Ovary (tissue), 9 donors: ENCODE measurements around the gene PLA2G2D. TPM values are rescaled to one million over a fixed set of nuclear protein-coding genes. Genes with fewer than 3 reads are reported as not detected.
A peak's percentile ranks its signal among the peaks of the same experiment; 100 is the strongest.

Experiments used
- DNase-seq, 5 donors: peaks; one replicate each; pipeline ENCODE4 v3.0.0-alpha.2; 2019 to 2020
- H3K27ac ChIP-seq, 2 donors: fragments of 200-600 bp; one replicate each; pipeline versions ENCODE4 v1.5.1 to v1.8.0; 2019 to 2022
- H3K27me3 ChIP-seq: fragments of 200-600 bp; one replicate; pipeline ENCODE4 v1.8.0; 2022
- H3K36me3 ChIP-seq: fragments of 200-600 bp; sonication (generic); one replicate; pipeline ENCODE4 v1.5.1; 2019
- H3K4me1 ChIP-seq: one replicate; pipeline ENCODE4 v1.8.1; 2013; ENCODE audit warnings: mild to moderate bottlenecking, moderate library complexity; ENCODE audit not compliant: insufficient read depth
- H3K4me3 ChIP-seq: fragments of 200-600 bp; sonication (generic); one replicate; pipeline ENCODE4 v1.5.1; 2017
- H3K9me3 ChIP-seq, 2 donors: fragments of 200-600 bp in 1 of 2; sonication (generic) in 1 of 2; one replicate each; pipeline versions ENCODE4 v1.5.1 to v1.8.1; 2013 to 2019; ENCODE audit warnings: mild to moderate bottlenecking in 1 of 2, moderate library complexity in 1 of 2
- CTCF ChIP-seq, 3 donors: fragments of 450-650 bp in 2 of 3; fragments of 200-600 bp in 1 of 3; IDR thresholded peaks; one replicate each; pipeline versions ENCODE4 v1.5.1 to v1.8.0; 2016 to 2022; ENCODE audit warnings: antibody characterized with exemption in 3 of 3, mild to moderate bottlenecking in 1 of 3
- EP300 ChIP-seq: sonication (generic); formaldehyde crosslinking; IDR thresholded peaks from one replicate; pipeline ENCODE4 v1.6.1; 2017; ENCODE audit warnings: antibody characterized with exemption
- POLR2A ChIP-seq: fragments of 450-650 bp; IDR thresholded peaks from one replicate; pipeline ENCODE4 v1.6.1; 2017; ENCODE audit warnings: antibody characterized with exemption, mild to moderate bottlenecking, moderate library complexity
- WGBS, 3 donors: extraction: QIAGEN DNeasy Blood & Tissue Kit in 1 of 3; methylation state at CpG; one replicate each; pipeline versions ENCODE4 v1.1.5 to v1.1.7; 2013 to 2017; 5-methylcytosine and 5-hydroxymethylcytosine counted together
- intact Hi-C, 4 donors: fragments of 100-400 bp; cut with DNase I; formaldehyde crosslinking; loops; one replicate each; pipeline versions ENCODE4 v1.11.0 to v1.15.1; 2022 to 2023
- polyA plus RNA-seq, 2 donors: library from polyadenylated mRNA; stranded (reverse); fragments of 200-250 nt in 1 of 2; fragments of 350-450 nt in 1 of 2; fragmentation: Illumina TruSeq in 1 of 2; extraction: RNeasy Lipid Tissue Mini Kit (QIAGEN cat#74804) in 1 of 2; gene quantifications; one replicate each; pipeline ENCODE4 v1.2.3, GENCODE V29; 2013 to 2014
- total RNA-seq, 7 donors: library from RNA; depleted of rRNA in 2 of 7; stranded (reverse); fragments of >200 nt in 2 of 7; fragmentation: NEBNext Ultra II Directional in 3 of 7; extraction: Animal tissue kit (Norgen Biotek cat#: 25700) in 3 of 7; gene quantifications; one replicate each; pipeline versions ENCODE4 v1.1.0 to v1.2.4, GENCODE V29; 2016 to 2023
- donor health status: DM: no; HTN: no; CAD: no; lungs with moderate emphysema.
- donor health status: DM: no; HTN: no; CAD: no.
- donor health status: Bipolar disorder and iron deficiency.
- donor health status: DM: yes; HTN: yes; CAD: no.
- donor health status: DM: no; HTN: no; CAD: no.
- donor health status: DM: yes; HTN: yes; CAD: no.

Gene PLA2G2D
- total and polyA plus RNA-seq, 9 donors, result 0.12 to 2.1 (median 0.12) TPM; not detected in 6

GRCh38 chr1:20147846-20148570 is 28.7 kb upstream of the PLA2G2D start:
- Histone ChIP-seq H3K4me1 (peaks cover 11% of the 10 kb centered on the region), H3K9me3 (no peaks in the 10 kb centered on the region), H3K27me3 (no peaks in the 10 kb centered on the region), H3K36me3 (no peaks in the 10 kb centered on the region), H3K27ac (no peak overlapping the region), H3K4me3 (no peak overlapping the region)
- DNase-seq, result no peak
- TF ChIP-seq CTCF (IDR thresholded peaks at IDR 0.05) (no peak), EP300 (no peak), POLR2A (no peak)
- 85 to 93% (median 88%) methylated on average over 13 of the region's 13 CpGs for WGBS, 3 donors
- intact Hi-C loops, result loop anchor here in 1 of 4 donors (5.0 kb wide), 1 partner anchor 46 kb away; no protein-coding TSS in a partner anchor

GRCh38 chr1:20143734-20144565 is 24.6 kb upstream of the PLA2G2D start:
- no peak for TF ChIP-seq CTCF (IDR thresholded peaks at IDR 0.05)
- TF ChIP-seq EP300, result no peak
- TF ChIP-seq POLR2A, result no peak
- Histone ChIP-seq H3K4me1 (peaks cover 7% of the 10 kb centered on the region), H3K4me3 (no peak overlapping the region), H3K9me3 (no peaks in the 10 kb centered on the region), H3K36me3 (no peaks in the 10 kb centered on the region), H3K27ac (no peak overlapping the region), H3K27me3 (no peaks in the 10 kb centered on the region)
- WGBS, 3 donors, result 74 to 79% (median 75%) methylated on average over 13 of the region's 13 CpGs
- intact Hi-C loops, result loop anchor here in 1 of 4 donors (5.0 kb wide), 1 partner anchor 37 kb away; no protein-coding TSS in a partner anchor
- peak in 1 of 5 donors; percentile 38 for DNase-seq

GRCh38 chr1:20143318-20143717 is 24.0 kb upstream of the PLA2G2D start:
- Histone ChIP-seq H3K9me3 (no peaks in the 10 kb centered on the region), H3K36me3 (no peaks in the 10 kb centered on the region), H3K4me3 (no peak overlapping the region), H3K27me3 (no peaks in the 10 kb centered on the region), H3K4me1 (peaks cover 7% of the 10 kb centered on the region), H3K27ac (no peak overlapping the region)
- WGBS, 3 donors, result 93 to 97% (median 93%) methylated on average over 8 of the region's 8 CpGs
- DNase-seq, result no peak
- intact Hi-C loops, result loop anchor here in 1 of 4 donors (5.0 kb wide), 1 partner anchor 36 kb away; no protein-coding TSS in a partner anchor
- TF ChIP-seq CTCF (IDR thresholded peaks at IDR 0.05) (no peak), EP300 (no peak), POLR2A (no peak)

- no peak for DNase-seq
- Histone ChIP-seq H3K4me1 (peaks cover 7% of the 10 kb centered on the region), H3K4me3 (no peak overlapping the region), H3K9me3 (no peaks in the 10 kb centered on the region), H3K36me3 (no peaks in the 10 kb centered on the region), H3K27ac (no peak overlapping the region), H3K27me3 (no peaks in the 10 kb centered on the region)
- 89 to 93% (median 91%) methylated on average over 13 of the region's 13 CpGs for WGBS, 3 donors
- intact Hi-C loops, result loop anchor here in 1 of 4 donors (5.0 kb wide), 1 partner anchor 35 kb away; no protein-coding TSS in a partner anchor
- TF ChIP-seq EP300, result no peak
- no peak for TF ChIP-seq CTCF (IDR thresholded peaks at IDR 0.05)
- TF ChIP-seq POLR2A, result no peak
Observed at GRCh38 chr1:20142001-20142710, 22.8 kb upstream of the PLA2G2D start.
